Mesodermal cell (in vitro differentiated cells): Measurements from ENCODE around the gene ORAI1.
"Not testable (repeated sequence)": the region's sequence is repeated elsewhere in the genome, so short reads cannot be mapped to it uniquely, and the experiment has no call there.

Experiments
- H3K27ac ChIP-seq: 2 replicates; pipeline ENCODE4 v1.7.0; 2013; ENCODE audit warnings: mild to moderate bottlenecking, low read depth, low read length, moderate library complexity; ENCODE audit not compliant: severe bottlenecking
- H3K36me3 ChIP-seq: 2 replicates; pipeline ENCODE4 v1.7.1; 2013; ENCODE audit warnings: mild to moderate bottlenecking, low read length, moderate library complexity; ENCODE audit not compliant: control insufficient read depth, insufficient read depth
- H3K4me1 ChIP-seq: one replicate; pipeline ENCODE4 v1.7.1; 2013; ENCODE audit warnings: mild to moderate bottlenecking, low read length; ENCODE audit not compliant: insufficient read depth, control insufficient read depth, poor library complexity, severe bottlenecking
- H3K4me3 ChIP-seq: 2 replicates; pipeline ENCODE4 v1.7.0; 2013; ENCODE audit warnings: low read length, control low read depth, mild to moderate bottlenecking; ENCODE audit not compliant: insufficient read depth, poor library complexity, severe bottlenecking; ENCODE audit errors: extremely low read depth
- H3K9me3 ChIP-seq: 2 replicates; pipeline ENCODE4 v1.7.1; 2013; ENCODE audit warnings: mild to moderate bottlenecking, low read length, moderate library complexity; ENCODE audit not compliant: control insufficient read depth
- WGBS, 2 experiments: methylation state at CpG; one replicate each; pipeline ENCODE4 v1.1.5; 2013; ENCODE audit warnings: missing lambda C conversion rate in 2 of 2; ENCODE audit not compliant: insufficient coverage in 2 of 2; 5-methylcytosine and 5-hydroxymethylcytosine counted together

The ORAI1 gene

DNA sequence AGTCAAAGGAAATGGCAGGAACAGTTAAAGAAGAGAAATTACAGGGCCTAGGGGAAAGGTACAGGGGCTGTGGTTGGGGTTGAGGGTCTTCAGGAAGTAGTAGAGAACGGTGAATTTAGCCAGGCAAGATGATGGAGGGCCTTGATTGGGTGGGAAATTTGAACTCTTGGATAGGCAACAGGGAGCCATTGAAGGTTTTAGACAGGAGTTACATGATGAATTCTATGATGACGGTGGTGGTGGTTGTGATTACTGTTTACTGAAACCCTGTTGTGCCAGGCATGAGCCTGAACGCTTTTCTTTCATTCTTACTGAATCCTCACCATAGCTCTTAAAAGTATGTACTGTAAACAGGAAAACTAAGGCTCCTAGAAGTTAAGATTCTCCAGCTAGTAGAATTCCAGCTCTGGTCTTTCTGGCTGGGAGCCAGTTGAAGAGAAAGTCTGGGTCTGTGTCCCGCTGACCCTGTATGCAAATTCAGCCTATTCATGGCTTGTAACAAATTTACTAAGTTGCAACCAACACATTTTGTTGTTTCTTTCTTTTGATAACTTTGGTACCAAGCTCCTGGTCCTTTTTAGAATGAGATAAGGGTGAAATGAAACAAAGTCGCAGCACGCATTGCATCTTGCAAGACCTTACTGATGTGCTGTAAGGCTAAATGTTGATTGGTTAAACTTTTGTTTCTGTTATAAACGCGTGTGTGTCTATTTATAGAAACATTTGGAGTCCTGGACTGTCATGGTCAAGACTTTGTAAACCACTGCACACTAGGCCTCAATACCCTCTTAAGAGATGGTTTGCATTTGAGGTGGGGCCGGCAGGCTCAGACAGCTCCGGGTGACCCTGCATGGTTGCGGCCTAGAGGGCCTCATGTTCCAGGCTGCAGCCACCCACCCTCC is 6.0 kb downstream of the ORAI1 start:
- H3K4me3 ChIP-seq: no peak overlapping the region
- peaks cover 48% of the 10 kb centered on the region for H3K4me1 ChIP-seq
- 90 to 95% methylated on average over 9 to 10 of the region's 11 CpGs for WGBS, 2 experiments
- no peaks in the 10 kb centered on the region for H3K9me3 ChIP-seq
- H3K27ac ChIP-seq: peak overlapping the region; percentile 75
- peaks cover 28% of the 10 kb centered on the region for H3K36me3 ChIP-seq

DNA sequence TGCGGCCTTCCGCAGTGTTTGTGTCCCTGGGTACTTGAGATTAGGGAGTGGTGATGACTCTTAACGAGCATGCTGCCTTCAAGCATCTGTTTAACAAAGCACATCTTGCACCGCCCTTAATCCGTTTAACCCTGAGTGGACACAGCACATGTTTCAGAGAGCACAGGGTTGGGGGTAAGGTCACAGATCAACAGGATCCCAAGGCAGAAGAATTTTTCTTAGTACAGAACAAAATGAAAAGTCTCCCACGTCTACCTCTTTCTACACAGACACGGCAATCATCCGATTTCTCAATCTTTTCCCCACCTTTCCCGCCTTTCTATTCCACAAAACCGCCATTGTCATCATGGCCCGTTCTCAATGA is 7.5 kb downstream of the ORAI1 start:
- peaks cover 34% of the 10 kb centered on the region for H3K36me3 ChIP-seq
- no CpG with 5 or more reads among the region's 11 CpGs for WGBS, 2 experiments
- H3K4me3 ChIP-seq, H3K27ac ChIP-seq, H3K9me3 ChIP-seq: not testable (repeated sequence)
- peaks cover 42% of the 10 kb centered on the region for H3K4me1 ChIP-seq

DNA sequence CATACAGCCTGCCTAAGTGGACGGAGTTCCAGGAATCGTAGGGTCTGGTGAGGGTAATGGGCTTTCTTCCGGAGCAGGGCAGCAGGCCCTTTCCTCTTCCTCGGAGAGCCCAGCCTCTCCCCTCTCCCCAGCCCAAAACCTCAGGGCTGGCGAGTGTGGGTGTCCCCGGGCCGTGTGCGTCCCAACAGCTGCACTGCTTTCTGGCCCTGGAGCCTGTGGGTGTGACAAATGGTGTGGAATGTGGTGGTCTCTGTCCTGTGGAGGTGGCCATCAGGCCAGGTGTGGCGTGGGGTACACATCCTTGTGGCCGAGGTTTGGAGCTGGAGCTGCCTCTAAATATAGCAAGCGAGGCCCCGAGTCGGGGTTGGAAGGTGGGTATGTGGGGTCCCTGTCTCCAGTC is 8.5 kb downstream of the ORAI1 start:
- Histone ChIP-seq H3K4me1 (peaks cover 32% of the 10 kb centered on the region), H3K4me3 (no peak overlapping the region), H3K9me3 (no peaks in the 10 kb centered on the region), H3K36me3 (peaks cover 40% of the 10 kb centered on the region), H3K27ac (no peak overlapping the region)
- WGBS, 2 experiments: 95 to 96% methylated on average over 3 to 9 of the region's 13 CpGs

DNA sequence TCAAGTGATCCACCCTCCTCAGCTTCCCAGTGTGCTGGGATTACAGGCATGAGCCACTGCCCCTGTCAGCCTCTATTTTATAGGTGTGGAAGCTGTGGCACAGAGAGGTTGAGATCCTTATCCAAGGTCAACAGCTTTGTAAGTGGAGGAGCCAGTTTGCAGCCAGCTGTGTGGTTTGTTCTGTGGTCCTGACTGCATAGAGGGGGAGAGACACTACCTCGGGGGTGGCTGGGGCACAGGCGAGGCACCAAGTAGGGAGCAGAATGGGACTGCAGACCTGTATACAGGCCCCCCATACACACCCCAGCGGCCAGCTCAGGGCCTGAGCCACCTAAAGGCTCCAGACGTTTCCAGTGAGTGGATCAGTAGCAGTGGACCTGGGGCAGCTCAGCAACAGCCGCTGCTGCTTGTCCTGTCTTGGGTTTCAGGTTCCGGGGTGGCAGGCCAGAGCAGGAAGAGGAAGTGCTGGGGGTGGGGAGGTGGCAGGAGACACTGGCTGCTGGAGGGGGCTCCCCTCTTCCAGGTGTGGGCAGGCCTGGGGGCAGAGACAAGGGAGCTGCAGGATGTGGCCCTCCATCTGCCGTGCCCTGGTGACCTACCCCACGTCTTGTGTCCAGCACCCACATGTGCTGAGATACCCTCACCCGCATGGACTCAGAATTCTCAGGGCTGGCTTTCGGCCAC is 11.0 kb downstream of the ORAI1 start:
- Histone ChIP-seq H3K4me1 (peaks cover 14% of the 10 kb centered on the region), H3K9me3 (no peaks in the 10 kb centered on the region), H3K4me3 (no peak overlapping the region), H3K27ac (no peak overlapping the region), H3K36me3 (peaks cover 48% of the 10 kb centered on the region)
- 85 to 96% methylated on average over 6 to 10 of the region's 10 CpGs for WGBS, 2 experiments

DNA sequence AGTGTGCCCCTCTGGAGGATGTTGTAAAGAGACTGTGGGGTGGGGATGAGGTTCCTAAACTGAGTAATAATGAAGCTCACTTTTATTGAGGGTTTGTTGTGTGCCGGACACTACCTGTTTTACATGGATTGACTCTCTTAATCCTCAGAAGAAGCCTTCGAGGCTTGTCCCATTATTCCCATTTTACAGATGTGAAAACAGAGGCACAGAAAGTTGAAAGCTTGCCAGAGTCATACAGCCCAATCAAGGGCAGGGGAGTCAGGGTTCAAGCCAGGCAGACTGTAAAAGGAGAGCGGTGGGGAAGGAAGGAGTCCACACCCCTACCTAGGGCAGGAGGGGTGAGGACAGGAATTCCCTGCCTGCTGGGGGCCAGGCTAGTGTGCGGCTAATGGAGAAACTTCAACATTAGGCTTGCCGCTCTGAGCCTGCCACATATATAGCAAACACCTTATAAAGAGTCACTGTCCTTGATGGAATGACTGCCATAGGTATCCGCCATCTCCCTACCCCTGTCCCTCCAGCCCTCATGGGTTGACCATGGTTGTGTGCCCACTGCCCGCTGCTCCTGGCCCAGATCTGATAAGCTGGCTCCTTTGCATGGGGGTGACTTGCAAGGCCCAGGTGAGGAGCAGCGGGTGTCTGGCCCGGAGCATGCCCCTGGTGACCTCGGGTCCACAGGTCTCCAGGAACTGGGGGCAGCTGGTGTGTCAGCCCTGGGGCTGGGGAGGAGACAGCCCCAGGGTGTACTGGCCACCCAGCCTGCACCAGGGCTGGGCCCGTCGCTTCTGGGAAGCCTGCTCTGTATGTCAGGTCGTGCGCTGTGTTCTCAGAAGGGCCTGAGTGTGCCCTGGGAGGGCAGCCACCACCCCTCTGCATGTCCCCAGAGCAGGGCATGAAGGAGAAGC is 12.2 kb downstream of the ORAI1 start:
- Histone ChIP-seq H3K36me3 (peaks cover 60% of the 10 kb centered on the region), H3K27ac (no peak overlapping the region), H3K4me1 (peaks cover 3% of the 10 kb centered on the region), H3K9me3 (no peaks in the 10 kb centered on the region), H3K4me3 (no peak overlapping the region)
- WGBS, 2 experiments: 93 to 95% methylated on average over 7 to 9 of the region's 14 CpGs

DNA sequence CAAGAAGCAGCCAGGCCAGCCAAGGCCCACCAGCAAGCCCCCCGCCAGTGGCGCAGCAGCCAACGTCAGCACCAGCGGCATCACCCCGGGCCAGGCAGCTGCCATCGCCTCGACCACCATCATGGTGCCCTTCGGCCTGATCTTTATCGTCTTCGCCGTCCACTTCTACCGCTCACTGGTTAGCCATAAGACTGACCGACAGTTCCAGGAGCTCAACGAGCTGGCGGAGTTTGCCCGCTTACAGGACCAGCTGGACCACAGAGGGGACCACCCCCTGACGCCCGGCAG is 15.0 kb downstream of the ORAI1 start:
- Histone ChIP-seq H3K4me1 (peaks cover 3% of the 10 kb centered on the region), H3K36me3 (peaks cover 59% of the 10 kb centered on the region), H3K9me3 (no peaks in the 10 kb centered on the region), H3K4me3 (no peak overlapping the region), H3K27ac (no peak overlapping the region)
- 95 to 98% methylated on average over 18 of the region's 18 CpGs for WGBS, 2 experiments

DNA sequence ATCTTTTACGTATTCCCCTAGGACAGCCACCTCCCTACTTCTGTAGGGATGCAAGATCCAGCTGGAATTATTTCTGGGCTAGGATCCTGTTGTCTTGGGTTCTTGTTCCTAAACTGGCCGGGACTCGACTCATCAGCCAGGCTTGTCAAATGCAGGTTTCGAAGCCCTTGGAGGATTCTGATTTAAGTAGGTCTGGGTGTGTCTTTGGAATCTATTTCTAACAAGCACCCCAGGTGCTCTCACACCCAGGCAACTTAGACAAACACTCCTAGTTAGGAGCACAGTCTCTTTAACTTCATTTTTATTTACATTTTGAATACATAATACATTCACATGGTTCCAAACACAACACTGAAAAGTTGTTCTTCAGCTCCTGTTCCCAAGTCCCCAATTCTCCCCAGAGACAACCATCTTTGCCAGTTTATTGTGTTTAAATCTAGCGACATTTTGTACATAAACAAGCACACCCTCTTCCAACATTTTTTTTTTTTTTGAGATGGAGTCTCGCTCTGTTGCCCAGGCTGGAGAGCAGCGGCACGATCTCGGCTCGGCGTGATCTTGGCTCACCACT is 22.2 kb downstream of the ORAI1 start:
- no peaks in the 10 kb centered on the region for H3K4me1 ChIP-seq
- H3K27ac ChIP-seq: no peak overlapping the region
- 90 to 94% methylated on average over 2 to 6 of the region's 11 CpGs for WGBS, 2 experiments
- H3K36me3 ChIP-seq: peaks cover 8% of the 10 kb centered on the region
- no peak overlapping the region for H3K4me3 ChIP-seq
- H3K9me3 ChIP-seq: no peaks in the 10 kb centered on the region

DNA sequence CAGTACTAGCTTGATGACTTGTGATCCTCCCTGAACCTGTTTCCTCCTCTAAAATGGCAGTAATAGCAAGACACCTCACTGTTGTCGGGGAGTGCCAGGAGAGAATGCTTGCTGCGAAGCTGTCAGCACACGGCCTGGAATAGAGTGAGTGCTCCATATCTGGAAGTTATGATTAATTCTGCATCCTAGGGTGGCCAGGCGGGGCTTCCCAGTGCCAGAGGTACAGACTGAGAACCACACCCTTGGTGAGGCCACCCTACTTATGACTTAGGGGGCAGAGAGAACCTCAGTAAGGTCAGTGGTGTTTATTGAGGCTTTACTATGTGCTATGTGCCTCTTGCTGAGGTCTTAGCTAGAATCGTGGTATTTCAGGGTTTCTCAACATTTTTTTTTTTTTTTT is 23.0 kb downstream of the ORAI1 start:
- Histone ChIP-seq H3K9me3 (no peaks in the 10 kb centered on the region), H3K4me3 (no peak overlapping the region), H3K4me1 (no peaks in the 10 kb centered on the region), H3K36me3 (peaks cover 3% of the 10 kb centered on the region), H3K27ac (no peak overlapping the region)
- WGBS, 2 experiments: 92 to 97% methylated on average over 4 of the region's 5 CpGs

DNA sequence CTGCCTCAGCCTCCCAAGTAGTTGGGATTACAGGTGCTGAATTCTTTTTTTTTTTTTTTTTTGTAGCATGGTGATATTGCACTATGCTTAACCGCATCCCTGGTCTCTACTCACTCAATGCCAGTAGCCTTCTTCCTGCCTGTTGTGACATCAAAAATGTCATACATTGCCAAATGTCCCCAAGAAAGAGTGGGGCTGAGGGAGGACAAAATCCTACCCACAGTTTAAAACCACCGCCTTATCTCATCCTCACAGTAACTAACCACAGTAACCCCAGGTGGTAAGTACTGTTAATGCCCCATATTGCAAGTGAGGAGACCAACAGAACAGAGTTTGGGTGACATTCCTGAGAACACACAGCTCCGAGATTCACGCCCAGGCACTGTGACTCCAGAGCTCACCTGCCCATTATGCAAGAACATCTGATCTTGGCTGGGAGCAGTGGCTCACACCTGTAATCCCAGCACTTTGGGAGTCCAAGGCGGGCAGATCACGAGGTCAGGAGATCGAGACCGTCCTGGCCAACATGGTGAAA is 23.6 kb downstream of the ORAI1 start:
- Histone ChIP-seq H3K9me3 (no peaks in the 10 kb centered on the region), H3K4me1 (no peaks in the 10 kb centered on the region), H3K4me3 (no peak overlapping the region), H3K27ac (no peak overlapping the region), H3K36me3 (peaks cover 3% of the 10 kb centered on the region)
- WGBS, 2 experiments: 95 to 99% methylated on average over 5 to 6 of the region's 8 CpGs

DNA sequence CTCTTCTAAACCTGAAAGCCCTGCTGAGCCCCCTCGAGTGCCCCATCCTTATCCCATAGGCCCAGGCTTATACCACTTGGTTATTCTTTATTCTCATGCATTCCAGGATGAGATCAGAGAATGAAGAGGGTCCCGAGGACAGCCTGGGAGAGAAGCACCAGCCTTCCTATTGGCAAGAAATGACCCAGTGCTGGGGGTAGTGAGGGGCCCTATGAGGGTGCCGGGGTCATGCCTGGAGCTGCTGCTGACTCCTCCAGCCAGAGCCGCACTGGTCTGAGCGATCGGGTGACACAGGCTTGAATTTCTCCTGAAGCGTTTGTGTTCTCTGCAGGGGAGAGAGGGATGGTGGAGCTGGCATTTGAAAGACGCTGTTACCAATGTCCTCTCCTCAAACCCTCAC is 25.0 kb downstream of the ORAI1 start:
- Histone ChIP-seq H3K9me3 (no peaks in the 10 kb centered on the region), H3K4me1 (no peaks in the 10 kb centered on the region), H3K36me3 (peaks cover 3% of the 10 kb centered on the region), H3K27ac (peak overlapping the region; percentile 3), H3K4me3 (no peak overlapping the region)
- whole genome bisulfite sequencing, 2 experiments: 79 to 94% methylated on average over 2 to 4 of the region's 8 CpGs
